Measurements from ENCODE around the gene FIBP.

The FIBP gene

DNA sequence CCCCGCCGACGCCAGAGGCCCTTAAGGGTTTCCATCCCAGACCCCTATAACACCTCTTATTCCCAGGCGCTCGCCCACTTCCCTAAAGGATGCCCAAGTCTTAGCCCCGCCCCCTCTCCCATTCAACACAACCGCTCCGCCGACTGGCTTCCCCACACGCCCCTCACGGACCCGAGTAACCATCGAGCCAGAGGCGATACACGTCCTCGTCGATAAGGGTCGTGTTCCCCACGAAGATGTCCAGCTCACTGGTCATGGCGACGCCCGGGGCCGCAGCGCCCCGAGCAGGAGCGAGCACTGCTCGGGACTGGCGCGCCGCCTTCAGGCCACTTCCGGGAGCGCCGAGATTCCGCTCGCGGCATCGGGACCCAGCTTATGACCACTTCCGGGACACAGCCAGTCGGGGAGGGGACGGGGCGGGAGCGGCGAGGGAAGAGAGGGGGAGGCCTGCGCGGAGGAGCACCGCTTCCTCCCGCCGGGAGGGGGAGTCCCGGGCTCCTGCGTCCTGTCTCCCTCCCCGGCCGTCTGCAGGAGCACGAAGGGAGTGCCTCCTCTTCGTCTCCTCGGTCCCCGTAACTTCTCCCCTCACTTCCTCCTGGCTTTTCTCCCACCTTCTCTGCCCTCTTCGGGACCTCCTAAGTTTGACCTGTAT, at the start of gene FIBP:
Gene FIBP, minus strand, starts transcription at position 309 of the 652 bp plus-strand sequence. Its CDS starts 53 bp downstream, at position 256.
- H3K4me1 ChIP-seq (ENCODE audit: control insufficient read depth in 1 of 2, insufficient read depth in 1 of 2, low read depth in 1 of 2, low read length in 1 of 2): peaks cover 75 to 84% of the 10 kb centered on the region in 2 experiments
- TF ChIP-seq, protein P1, sequence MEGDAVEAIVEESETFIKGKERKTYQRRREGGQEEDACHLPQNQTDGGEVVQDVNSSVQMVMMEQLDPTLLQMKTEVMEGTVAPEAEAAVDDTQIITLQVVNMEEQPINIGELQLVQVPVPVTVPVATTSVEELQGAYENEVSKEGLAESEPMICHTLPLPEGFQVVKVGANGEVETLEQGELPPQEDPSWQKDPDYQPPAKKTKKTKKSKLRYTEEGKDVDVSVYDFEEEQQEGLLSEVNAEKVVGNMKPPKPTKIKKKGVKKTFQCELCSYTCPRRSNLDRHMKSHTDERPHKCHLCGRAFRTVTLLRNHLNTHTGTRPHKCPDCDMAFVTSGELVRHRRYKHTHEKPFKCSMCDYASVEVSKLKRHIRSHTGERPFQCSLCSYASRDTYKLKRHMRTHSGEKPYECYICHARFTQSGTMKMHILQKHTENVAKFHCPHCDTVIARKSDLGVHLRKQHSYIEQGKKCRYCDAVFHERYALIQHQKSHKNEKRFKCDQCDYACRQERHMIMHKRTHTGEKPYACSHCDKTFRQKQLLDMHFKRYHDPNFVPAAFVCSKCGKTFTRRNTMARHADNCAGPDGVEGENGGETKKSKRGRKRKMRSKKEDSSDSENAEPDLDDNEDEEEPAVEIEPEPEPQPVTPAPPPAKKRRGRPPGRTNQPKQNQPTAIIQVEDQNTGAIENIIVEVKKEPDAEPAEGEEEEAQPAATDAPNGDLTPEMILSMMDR (IDR thresholded peaks at IDR 0.05): peak; percentile 100
- peak within 1 kb of the TSS; percentile 93 for H3K27ac ChIP-seq
- H3K27me3 ChIP-seq: no peaks in the 10 kb centered on the region
- peaks cover 11% of the 10 kb centered on the region for H3K36me3 ChIP-seq
- no peaks in the 10 kb centered on the region for H3K9me3 ChIP-seq
- H3K4me3 ChIP-seq (ENCODE audit: low read depth in 1 of 2, low read length in 1 of 2): peak within 1 kb of the TSS; percentile 82 to 98

- TF ChIP-seq, protein P1 (IDR thresholded peaks at IDR 0.05): no peak
- H3K27ac ChIP-seq: no peak overlapping the region
- no peaks in the 10 kb centered on the region for H3K36me3 ChIP-seq
- H3K4me3 ChIP-seq (ENCODE audit: low read depth in 1 of 2, low read length in 1 of 2): no peak overlapping the region
- H3K9me3 ChIP-seq: no peaks in the 10 kb centered on the region
- H3K4me1 ChIP-seq (ENCODE audit: control insufficient read depth in 1 of 2, insufficient read depth in 1 of 2, low read depth in 1 of 2, low read length in 1 of 2): peaks cover 11 to 12% of the 10 kb centered on the region in 2 experiments
- peaks cover 6% of the 10 kb centered on the region for H3K27me3 ChIP-seq
These were observed 49.5 kb upstream of the FIBP start for GRCh38 chr11:65937766-65938165.

GRCh38 chr11:65934014-65934413, 45.7 kb upstream of the FIBP start:
- no peaks in the 10 kb centered on the region for H3K36me3 ChIP-seq
- H3K27ac ChIP-seq: no peak overlapping the region

DNA sequence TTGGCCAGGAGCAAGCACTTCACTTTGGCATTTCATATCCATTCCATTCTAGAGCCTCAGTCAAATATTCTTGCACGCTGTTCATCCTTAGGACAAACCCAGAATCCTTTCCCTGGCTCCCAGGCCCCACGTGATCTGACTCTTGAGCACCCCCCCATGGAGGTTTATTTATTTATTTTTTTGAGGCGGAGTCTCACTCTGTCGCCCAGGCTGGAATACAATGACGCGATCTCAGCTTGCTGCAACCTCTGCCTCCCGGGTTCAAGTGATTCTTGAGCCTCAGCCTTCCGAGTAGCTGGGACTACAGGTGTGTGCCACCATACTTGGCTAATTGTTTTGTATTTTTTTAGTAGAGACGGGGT, 44.3 kb upstream of the FIBP start:
- Histone ChIP-seq H3K27ac (no peak overlapping the region), H3K27me3 (peaks cover under 1% of the 10 kb centered on the region), H3K9me3 (no peaks in the 10 kb centered on the region), H3K4me3 (ENCODE audit: low read depth in 1 of 2, low read length in 1 of 2) (no peak overlapping the region), H3K36me3 (no peaks in the 10 kb centered on the region), H3K4me1 (ENCODE audit: control insufficient read depth in 1 of 2, insufficient read depth in 1 of 2, low read depth in 1 of 2, low read length in 1 of 2) (peaks cover 13 to 14% of the 10 kb centered on the region in 2 experiments)
- TF ChIP-seq, protein P1 (IDR thresholded peaks at IDR 0.05): no peak

More at GRCh38 chr11:65934014-65934413, 45.7 kb upstream of the FIBP start:
- no peaks in the 10 kb centered on the region for H3K9me3 ChIP-seq
- no peak overlapping the region for H3K4me3 ChIP-seq (ENCODE audit: low read depth in 1 of 2, low read length in 1 of 2)
- H3K27me3 ChIP-seq: peaks cover 6% of the 10 kb centered on the region
- no peaks in the 10 kb centered on the region for H3K4me1 ChIP-seq (ENCODE audit: control insufficient read depth in 1 of 2, insufficient read depth in 1 of 2, low read depth in 1 of 2, low read length in 1 of 2)
- TF ChIP-seq, protein P1 (IDR thresholded peaks at IDR 0.05): no peak

DNA sequence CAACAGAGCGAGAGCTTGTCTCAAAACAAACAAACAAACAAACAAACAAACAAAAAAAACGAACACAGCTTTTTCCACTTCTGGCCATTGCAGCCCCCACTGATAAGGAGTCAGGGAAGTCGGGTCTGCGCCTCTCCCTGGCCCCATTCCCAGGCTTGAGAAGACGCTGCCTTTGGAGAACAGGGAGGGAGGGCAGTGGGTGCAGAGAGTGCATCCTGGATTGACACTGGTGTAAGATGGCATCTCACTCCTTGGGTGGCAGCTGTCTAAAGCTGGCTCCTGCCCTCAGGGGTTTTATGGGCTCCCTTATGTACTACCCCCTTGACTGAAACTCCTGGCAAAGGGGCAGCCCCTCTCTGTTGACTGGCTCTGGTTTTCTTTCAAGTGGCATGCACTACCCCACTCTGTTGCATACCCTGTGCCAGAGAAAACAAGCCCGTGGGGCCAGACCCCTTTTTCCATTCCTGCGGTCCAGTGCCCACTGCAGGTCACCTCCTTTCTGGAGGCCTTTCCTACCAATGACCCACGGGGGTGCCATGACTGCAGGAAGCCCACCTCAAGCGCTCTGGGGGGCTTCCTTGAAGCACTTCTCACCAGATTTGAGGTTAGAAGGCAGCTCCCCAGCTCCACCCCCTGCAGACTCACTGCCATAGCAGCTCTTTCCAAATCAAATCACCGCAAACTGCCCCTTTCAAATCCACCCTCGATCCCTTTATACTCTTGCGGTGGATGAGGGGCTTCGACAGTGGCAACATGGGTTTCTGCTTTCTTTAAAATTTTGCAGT, 43.7 kb upstream of the FIBP start:
- H3K27ac ChIP-seq: no peak overlapping the region
- H3K9me3 ChIP-seq: no peaks in the 10 kb centered on the region
- H3K4me1 ChIP-seq (ENCODE audit: control insufficient read depth in 1 of 2, insufficient read depth in 1 of 2, low read depth in 1 of 2, low read length in 1 of 2): peaks cover 18 to 20% of the 10 kb centered on the region in 2 experiments
- H3K27me3 ChIP-seq: no peaks in the 10 kb centered on the region
- no peaks in the 10 kb centered on the region for H3K36me3 ChIP-seq
- TF ChIP-seq, protein P1 (IDR thresholded peaks at IDR 0.05): no peak
- no peak overlapping the region for H3K4me3 ChIP-seq (ENCODE audit: low read depth in 1 of 2, low read length in 1 of 2)

Data from neutrophil (primary cell).